ENCODE measurements around the gene ATXN1.

The ATXN1 gene

DNA sequence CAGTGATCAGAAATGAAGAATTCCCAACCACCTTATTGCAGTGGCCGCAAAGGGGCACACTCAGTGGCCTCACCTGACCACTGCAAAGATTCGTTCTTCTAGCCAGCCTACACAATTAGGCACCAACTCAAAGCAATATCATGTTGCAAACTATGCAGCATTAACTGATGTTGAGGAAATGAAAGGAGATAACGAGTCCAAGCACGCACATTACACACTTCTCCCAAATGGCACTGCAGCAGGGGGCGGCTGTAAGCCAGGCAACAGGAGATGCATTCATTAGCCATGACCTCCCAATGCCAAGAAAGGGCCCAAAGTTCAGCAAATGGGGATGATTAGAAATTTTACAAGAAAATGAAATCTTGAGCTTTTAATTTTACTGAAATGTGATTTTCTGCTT is 39.3 kb downstream of the ATXN1 start (continued):
- TF ChIP-seq ZNF335 (tag by site-specific recombination; conservative IDR thresholded peaks at IDR 0.05) (no peak), ZNF677 (tag by site-specific recombination; IDR thresholded peaks at IDR 0.05) (no peak), REPIN1 (tag by site-specific recombination; IDR thresholded peaks at IDR 0.05; ENCODE audit: low read depth) (no peak), ZNF600 (tag by site-specific recombination; IDR thresholded peaks at IDR 0.05) (peak; percentile 97), ZNF629 (tag by site-specific recombination; IDR thresholded peaks at IDR 0.05) (peak; percentile 88), HOXA7 (CRISPR knock-in tag; IDR thresholded peaks at IDR 0.05; ENCODE audit: borderline replicate concordance) (no peak), TRIM28 (IDR thresholded peaks at IDR 0.05; ENCODE audit: borderline replicate concordance, low read length) (peak; percentile 91; the same call in 1 of the 2 replicates), SETDB1 (IDR thresholded peaks at IDR 0.05; ENCODE audit: insufficient read length, low read length) (no peak), ZNF239 (tag by site-specific recombination; IDR thresholded peaks at IDR 0.05) (no peak), ZNF24 (tag by site-specific recombination; IDR thresholded peaks at IDR 0.05) (peak; percentile 94), ZNF623 (tag by site-specific recombination; IDR thresholded peaks at IDR 0.05) (no peak), IKZF3 (tag by site-specific recombination; IDR thresholded peaks at IDR 0.05) (peak; percentile 97), ZNF155 (tag by site-specific recombination; IDR thresholded peaks at IDR 0.05) (no peak), ZNF596 (tag by site-specific recombination; IDR thresholded peaks at IDR 0.05) (peak; percentile 69), KLF1 (tag by site-specific recombination; IDR thresholded peaks at IDR 0.05) (no peak), ZNF202 (tag by site-specific recombination; IDR thresholded peaks at IDR 0.05; ENCODE audit: borderline replicate concordance) (no peak), ZNF571 (tag by site-specific recombination; IDR thresholded peaks at IDR 0.05) (no peak), ZNF561 (tag by site-specific recombination; IDR thresholded peaks at IDR 0.05; ENCODE audit: borderline replicate concordance) (peak; percentile 89), ZNF610 (tag by site-specific recombination; IDR thresholded peaks at IDR 0.05; ENCODE audit: borderline replicate concordance) (no peak), ZNF670 (tag by site-specific recombination; IDR thresholded peaks at IDR 0.05; ENCODE audit: low read depth) (no peak), ZNF660 (tag by site-specific recombination; IDR thresholded peaks at IDR 0.05) (peak; percentile 61; the same call in 1 of the 2 replicates), ZBTB7A (tag by site-specific recombination; IDR thresholded peaks at IDR 0.05; ENCODE audit: low read depth) (no peak), WT1 (tag by site-specific recombination; IDR thresholded peaks at IDR 0.05) (peak; percentile 77), ZNF311 (tag by site-specific recombination; IDR thresholded peaks at IDR 0.05; ENCODE audit: borderline replicate concordance) (no peak), ZFHX2 (tag by site-specific recombination; conservative IDR thresholded peaks at IDR 0.05) (peak; percentile 59), ZNF132 (tag by site-specific recombination; IDR thresholded peaks at IDR 0.05; ENCODE audit: borderline replicate concordance) (no peak), FEZF1 (tag by site-specific recombination; IDR thresholded peaks at IDR 0.05) (peak; percentile 92)
- TF ChIP-seq, protein P1, sequence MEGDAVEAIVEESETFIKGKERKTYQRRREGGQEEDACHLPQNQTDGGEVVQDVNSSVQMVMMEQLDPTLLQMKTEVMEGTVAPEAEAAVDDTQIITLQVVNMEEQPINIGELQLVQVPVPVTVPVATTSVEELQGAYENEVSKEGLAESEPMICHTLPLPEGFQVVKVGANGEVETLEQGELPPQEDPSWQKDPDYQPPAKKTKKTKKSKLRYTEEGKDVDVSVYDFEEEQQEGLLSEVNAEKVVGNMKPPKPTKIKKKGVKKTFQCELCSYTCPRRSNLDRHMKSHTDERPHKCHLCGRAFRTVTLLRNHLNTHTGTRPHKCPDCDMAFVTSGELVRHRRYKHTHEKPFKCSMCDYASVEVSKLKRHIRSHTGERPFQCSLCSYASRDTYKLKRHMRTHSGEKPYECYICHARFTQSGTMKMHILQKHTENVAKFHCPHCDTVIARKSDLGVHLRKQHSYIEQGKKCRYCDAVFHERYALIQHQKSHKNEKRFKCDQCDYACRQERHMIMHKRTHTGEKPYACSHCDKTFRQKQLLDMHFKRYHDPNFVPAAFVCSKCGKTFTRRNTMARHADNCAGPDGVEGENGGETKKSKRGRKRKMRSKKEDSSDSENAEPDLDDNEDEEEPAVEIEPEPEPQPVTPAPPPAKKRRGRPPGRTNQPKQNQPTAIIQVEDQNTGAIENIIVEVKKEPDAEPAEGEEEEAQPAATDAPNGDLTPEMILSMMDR (tag by site-specific recombination; IDR thresholded peaks at IDR 0.05), result 0 out of 2 replicates have a peak, but pooled peaks have one; percentile 49
- TF ChIP-seq, protein P2, sequence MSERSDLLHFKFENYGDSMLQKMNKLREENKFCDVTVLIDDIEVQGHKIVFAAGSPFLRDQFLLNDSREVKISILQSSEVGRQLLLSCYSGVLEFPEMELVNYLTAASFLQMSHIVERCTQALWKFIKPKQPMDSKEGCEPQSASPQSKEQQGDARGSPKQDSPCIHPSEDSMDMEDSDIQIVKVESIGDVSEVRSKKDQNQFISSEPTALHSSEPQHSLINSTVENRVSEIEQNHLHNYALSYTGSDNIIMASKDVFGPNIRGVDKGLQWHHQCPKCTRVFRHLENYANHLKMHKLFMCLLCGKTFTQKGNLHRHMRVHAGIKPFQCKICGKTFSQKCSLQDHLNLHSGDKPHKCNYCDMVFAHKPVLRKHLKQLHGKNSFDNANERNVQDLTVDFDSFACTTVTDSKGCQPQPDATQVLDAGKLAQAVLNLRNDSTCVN (tag by site-specific recombination; optimal IDR thresholded peaks at IDR 0.05), result no peak
- TF ChIP-seq, protein P3, sequence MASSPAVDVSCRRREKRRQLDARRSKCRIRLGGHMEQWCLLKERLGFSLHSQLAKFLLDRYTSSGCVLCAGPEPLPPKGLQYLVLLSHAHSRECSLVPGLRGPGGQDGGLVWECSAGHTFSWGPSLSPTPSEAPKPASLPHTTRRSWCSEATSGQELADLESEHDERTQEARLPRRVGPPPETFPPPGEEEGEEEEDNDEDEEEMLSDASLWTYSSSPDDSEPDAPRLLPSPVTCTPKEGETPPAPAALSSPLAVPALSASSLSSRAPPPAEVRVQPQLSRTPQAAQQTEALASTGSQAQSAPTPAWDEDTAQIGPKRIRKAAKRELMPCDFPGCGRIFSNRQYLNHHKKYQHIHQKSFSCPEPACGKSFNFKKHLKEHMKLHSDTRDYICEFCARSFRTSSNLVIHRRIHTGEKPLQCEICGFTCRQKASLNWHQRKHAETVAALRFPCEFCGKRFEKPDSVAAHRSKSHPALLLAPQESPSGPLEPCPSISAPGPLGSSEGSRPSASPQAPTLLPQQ (tag by site-specific recombination; IDR thresholded peaks at IDR 0.05), result peak; percentile 45; the same call in 1 of the 2 replicates
- TF ChIP-seq, protein P4, sequence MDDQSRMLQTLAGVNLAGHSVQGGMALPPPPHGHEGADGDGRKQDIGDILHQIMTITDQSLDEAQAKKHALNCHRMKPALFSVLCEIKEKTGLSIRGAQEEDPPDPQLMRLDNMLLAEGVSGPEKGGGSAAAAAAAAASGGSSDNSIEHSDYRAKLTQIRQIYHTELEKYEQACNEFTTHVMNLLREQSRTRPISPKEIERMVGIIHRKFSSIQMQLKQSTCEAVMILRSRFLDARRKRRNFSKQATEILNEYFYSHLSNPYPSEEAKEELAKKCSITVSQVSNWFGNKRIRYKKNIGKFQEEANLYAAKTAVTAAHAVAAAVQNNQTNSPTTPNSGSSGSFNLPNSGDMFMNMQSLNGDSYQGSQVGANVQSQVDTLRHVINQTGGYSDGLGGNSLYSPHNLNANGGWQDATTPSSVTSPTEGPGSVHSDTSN (CRISPR knock-in tag; IDR thresholded peaks at IDR 0.05), result no peak; the same call in 1 of the 2 replicates
- TF ChIP-seq, protein P5, sequence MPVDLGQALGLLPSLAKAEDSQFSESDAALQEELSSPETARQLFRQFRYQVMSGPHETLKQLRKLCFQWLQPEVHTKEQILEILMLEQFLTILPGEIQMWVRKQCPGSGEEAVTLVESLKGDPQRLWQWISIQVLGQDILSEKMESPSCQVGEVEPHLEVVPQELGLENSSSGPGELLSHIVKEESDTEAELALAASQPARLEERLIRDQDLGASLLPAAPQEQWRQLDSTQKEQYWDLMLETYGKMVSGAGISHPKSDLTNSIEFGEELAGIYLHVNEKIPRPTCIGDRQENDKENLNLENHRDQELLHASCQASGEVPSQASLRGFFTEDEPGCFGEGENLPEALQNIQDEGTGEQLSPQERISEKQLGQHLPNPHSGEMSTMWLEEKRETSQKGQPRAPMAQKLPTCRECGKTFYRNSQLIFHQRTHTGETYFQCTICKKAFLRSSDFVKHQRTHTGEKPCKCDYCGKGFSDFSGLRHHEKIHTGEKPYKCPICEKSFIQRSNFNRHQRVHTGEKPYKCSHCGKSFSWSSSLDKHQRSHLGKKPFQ (tag by site-specific recombination; IDR thresholded peaks at IDR 0.05), result no peak
- TF ChIP-seq, protein P6, sequence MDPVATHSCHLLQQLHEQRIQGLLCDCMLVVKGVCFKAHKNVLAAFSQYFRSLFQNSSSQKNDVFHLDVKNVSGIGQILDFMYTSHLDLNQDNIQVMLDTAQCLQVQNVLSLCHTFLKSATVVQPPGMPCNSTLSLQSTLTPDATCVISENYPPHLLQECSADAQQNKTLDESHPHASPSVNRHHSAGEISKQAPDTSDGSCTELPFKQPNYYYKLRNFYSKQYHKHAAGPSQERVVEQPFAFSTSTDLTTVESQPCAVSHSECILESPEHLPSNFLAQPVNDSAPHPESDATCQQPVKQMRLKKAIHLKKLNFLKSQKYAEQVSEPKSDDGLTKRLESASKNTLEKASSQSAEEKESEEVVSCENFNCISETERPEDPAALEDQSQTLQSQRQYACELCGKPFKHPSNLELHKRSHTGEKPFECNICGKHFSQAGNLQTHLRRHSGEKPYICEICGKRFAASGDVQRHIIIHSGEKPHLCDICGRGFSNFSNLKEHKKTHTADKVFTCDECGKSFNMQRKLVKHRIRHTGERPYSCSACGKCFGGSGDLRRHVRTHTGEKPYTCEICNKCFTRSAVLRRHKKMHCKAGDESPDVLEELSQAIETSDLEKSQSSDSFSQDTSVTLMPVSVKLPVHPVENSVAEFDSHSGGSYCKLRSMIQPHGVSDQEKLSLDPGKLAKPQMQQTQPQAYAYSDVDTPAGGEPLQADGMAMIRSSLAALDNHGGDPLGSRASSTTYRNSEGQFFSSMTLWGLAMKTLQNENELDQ (tag by site-specific recombination; IDR thresholded peaks at IDR 0.05; ENCODE audit: low read depth), result no peak
